Neural progenitor cell (in vitro differentiated cells): Measurements from ENCODE around the gene TYSND1.

ENCODE experiments used
- EZH2phosphoT487 ChIP-seq: fragments of 200-600 bp; sonication (generic); IDR thresholded peaks from 2 replicates; pipeline ENCODE4 v1.6.1; 2017; ENCODE audit warnings: antibody characterized with exemption
- TF ChIP-seq, protein P1 (sequence below): fragments of 200-600 bp; sonication (generic); IDR thresholded peaks from 2 replicates; pipeline ENCODE4 v1.5.1; 2017; ENCODE audit warnings: antibody characterized with exemption, mild to moderate bottlenecking

DNA sequence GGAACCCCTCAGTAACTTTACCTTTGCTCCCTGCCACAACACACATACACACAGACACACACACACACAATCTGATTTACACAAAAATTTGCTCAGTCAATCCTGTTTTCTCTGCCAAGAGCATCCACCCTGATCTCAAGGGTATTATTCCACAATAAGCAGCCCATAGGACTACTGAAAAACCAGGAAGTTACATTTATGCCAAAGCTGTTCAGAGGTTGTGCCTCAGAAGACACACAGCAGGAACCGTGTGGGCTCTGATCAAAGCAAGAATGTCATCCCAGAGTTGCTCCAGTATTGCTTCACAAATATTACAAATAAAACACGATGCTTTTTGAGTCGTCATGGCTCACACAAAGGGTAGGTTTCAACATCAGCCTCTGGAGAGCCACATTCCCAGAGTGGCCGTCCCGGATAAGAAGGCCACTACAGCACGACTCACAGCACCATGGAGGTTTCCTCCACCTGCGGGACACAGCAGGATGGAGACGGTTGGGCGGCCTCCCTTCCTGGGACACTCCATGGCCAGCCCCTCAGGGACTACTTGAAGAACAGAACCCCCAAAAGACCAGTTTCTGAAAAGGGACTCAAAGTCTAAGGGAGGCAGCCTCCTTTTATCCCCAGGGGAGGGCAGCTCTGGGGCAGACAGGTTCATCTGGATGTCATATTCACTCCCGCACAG is 15.5 kb downstream of the TYSND1 start:
- TF ChIP-seq, protein P1, sequence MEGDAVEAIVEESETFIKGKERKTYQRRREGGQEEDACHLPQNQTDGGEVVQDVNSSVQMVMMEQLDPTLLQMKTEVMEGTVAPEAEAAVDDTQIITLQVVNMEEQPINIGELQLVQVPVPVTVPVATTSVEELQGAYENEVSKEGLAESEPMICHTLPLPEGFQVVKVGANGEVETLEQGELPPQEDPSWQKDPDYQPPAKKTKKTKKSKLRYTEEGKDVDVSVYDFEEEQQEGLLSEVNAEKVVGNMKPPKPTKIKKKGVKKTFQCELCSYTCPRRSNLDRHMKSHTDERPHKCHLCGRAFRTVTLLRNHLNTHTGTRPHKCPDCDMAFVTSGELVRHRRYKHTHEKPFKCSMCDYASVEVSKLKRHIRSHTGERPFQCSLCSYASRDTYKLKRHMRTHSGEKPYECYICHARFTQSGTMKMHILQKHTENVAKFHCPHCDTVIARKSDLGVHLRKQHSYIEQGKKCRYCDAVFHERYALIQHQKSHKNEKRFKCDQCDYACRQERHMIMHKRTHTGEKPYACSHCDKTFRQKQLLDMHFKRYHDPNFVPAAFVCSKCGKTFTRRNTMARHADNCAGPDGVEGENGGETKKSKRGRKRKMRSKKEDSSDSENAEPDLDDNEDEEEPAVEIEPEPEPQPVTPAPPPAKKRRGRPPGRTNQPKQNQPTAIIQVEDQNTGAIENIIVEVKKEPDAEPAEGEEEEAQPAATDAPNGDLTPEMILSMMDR: no peak
- no peak for TF ChIP-seq EZH2phosphoT487
